Measurements from ENCODE around the gene ZCCHC7. TPM values are rescaled to one million over a fixed set of nuclear protein-coding genes. Genes with fewer than 3 reads are reported as not detected.
"Not testable (repeated sequence)": the region's sequence is repeated elsewhere in the genome, so short reads cannot be mapped to it uniquely, and the experiment has no call there.

The ZCCHC7 gene
- total RNA-seq, 1 donor from 2014 or later, result 20.3 TPM

DNA sequence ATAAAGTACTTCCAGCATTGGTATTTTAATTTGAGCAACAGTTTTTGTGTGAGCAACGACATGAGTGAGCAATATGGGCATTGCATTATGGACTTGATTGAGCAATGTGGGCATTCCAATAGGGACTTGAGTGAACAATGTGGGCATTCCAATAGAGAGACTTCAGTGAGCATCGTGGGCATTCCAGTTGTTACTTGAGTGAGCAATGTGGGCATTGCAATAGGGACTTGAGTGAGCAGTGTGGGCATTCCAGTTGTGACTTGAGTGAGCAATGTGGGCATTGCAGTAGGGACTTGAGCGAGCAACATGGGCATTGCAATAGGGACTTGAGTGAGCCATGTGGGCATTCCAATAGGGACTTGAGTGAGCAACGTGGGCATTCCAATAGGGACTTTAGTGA is 52.2 kb downstream of the ZCCHC7 start:
- intact Hi-C loops (cut with micrococcal nuclease), result no loop called here

DNA sequence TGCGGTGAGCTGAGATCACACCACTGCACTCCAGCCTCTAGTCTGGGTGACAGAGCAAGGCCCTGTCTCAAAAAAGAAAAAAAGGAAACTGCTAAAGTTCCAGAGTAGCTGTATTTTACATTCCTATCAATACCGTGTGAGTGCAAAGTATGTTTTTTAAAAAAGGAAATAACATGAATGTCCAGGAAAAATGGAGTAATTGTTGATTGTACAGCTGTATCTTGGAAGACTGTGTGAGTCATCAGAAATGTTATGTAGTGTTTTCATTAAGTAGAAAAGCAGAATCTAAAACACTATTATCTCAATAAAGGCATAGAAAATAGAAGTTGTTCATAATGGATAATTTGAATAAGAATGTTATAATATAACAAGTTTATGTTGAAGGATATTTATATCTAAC is 53.9 kb downstream of the ZCCHC7 start:
- intact Hi-C loops (cut with micrococcal nuclease), result no loop called here

DNA sequence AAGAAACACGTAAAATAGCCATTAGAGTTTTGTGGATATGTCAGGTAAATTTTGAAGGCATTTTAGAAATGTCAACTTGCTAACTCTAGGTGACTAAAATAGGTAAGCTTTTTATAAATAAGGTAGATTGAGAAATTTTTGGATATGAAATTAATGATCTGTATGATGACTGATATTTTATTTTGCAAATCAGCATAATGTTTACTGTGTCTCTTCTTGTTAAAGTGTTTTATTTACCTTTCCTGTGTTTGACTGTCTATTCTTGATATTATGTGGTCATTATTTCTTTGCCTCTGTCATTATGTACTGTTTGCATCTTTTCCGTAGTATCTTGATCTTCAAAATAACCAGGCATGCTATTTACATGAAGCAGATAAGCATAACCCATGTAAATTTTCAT is 58.4 kb downstream of the ZCCHC7 start:
- intact Hi-C loops (cut with micrococcal nuclease), result no loop called here

DNA sequence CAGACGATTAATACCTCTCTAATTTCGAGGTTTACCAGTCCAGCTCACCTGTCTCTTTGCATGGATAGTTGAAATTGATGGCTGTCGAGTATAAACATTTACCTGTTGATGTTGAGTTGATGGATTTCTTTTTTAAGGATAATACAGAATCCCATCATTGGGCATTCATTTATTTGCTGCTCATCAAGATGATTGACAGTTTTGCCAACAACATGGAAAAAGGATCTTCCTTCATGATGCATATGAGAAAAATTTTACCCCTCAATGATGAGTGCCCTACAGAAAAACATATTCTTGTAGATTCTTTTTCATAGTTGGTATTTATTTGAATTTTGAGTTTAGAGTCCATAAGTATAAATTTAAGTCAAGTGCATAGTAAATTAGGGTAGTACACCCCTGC is 59.2 kb downstream of the ZCCHC7 start:
- intact Hi-C loops (cut with micrococcal nuclease), result no loop called here

DNA sequence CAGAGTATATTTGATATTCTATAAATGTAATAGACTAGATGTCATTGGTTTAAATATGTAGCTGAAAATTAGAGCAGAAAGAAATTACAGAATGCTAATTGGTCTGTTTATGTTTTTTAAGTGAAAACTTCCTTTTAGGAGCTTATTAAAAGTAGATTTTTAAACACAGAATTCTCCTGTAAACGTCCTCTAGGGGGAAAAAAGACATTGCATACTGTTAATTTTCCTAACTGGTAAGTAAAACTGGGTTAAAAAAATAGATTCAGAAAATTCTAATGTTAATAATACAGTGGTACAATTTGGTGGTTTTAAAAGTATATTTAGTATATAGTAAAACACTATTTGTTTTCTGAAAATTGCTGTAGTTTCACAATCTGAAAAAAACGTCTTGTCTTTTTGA is 59.8 kb downstream of the ZCCHC7 start:
- intact Hi-C loops (cut with micrococcal nuclease), result no loop called here

DNA sequence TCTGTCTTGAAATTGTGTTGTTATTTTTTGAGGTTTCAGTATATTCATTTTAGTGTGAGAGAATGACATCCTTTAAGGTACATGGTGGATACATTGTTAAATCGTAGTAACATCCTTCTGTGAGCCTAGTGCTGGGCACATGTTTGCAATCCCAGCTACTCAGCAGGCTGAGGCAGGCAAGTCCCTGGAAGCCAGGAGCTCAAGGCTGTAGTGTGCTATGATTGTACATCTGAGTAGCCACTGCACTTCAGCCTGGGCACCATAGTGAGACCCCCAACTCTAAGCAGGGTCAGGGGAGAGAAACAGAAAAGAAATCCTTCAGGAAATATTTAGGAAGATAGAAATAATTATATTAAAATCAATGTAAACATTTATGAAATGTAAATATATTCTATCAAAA is 62.3 kb downstream of the ZCCHC7 start:
- intact Hi-C loops (cut with micrococcal nuclease), result no loop called here

DNA sequence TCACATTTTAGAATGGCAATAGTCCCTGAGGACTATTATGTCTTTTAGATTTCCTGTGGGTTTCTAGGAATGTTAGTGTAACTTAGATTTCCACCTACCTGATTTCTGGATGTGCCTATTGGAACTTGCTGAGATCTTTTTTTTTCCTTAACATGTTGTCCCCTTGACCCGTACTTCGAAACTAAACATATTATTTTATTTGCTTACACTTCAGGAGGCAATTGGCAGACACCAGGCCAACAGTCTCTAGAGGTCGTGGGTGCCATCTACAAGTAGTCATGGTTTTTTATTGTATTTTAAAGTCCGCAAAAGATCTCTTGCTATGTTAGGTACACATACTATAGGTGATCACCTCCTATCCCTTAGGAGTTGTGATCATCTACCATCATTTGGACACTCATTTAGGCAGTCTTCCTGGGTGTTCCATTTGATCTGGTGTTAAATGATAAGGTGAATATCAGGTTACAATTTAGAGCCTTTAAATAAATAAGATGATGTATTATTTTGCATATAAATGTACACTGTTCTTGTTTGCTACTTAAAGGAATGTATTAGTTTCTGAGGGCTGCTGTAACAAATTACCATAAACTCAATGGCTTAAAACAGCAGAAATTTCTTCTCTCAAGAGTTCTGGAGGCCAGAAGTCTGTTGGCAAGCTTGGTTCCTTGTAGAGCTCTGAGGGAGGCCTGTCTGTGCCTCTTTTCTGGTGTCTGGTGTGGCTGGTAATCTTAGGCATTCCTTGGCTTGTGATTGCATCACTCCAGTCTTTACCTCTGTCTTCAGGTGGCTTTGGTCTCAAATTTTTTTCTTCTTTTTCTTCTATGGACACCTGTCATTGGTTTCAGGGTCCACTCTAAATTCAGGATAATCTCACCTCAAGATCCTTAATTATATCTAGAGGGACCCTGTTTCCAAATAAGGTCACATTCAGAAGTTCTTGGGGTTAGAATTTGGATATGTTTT is 64.8 kb downstream of the ZCCHC7 start:
- intact Hi-C loops (cut with micrococcal nuclease), result loop anchor here (5.0 kb wide), 1 partner anchor 38 kb away; no protein-coding TSS in a partner anchor

DNA sequence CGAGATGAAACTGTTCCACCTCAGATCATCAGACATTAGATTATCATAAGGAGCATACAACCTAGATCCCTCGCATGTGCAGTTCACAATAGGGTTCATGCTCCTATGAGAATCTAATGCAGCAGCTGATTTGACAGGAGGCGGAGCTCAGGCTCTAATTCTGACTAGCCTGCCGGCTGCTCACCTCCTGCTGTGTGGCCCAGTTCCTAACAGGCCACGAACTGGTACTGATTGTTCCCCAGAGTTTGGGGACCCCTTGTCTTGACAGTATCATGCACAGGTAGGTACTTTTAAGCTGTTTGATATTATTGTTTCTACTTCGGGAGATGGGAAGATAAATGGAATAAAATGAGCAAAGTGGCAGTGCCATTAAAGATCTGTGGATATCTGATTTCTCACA is 66.9 kb downstream of the ZCCHC7 start:
- intact Hi-C loops (cut with micrococcal nuclease), result loop anchor here (2.0 to 5.0 kb wide), 2 partner anchors 14 to 40 kb away; no protein-coding TSS in a partner anchor

DNA sequence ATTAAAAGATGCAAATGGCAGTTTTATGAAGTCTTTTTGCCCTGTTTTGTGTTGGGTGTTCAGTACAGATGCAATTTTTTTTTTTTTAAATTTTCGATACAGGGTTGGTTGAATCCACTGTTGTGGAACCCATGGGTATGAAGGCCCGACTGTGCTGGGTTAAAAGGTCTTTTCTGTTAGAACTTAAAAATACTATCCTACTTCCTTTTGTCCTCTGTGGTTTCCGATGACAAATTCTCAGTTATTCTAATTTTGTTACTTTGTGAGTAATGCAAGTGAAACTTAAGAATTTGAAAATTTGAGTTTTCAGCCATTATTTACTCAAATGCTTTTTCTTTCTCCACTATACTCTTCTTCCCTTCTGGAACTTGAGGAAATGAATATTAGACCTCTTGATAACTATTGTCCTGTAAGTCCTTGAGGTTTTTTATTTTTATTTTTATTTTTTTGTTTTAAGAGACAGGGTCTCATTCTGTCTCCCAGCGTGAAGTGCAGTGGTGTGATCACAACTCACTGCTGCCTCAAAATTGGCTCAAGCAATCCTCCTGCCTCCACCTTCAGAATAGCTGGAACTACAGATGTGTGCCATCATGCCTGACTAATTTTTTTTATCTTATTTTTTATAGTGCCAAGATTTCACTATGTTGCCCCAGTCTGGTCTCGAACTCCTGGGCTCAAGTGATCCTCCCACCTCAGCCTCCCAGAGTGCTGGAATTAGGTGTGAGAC is 67.5 kb downstream of the ZCCHC7 start:
- intact Hi-C loops (cut with micrococcal nuclease), result loop anchor here (2.0 to 5.0 kb wide), 2 partner anchors 13 to 41 kb away; no protein-coding TSS in a partner anchor

DNA sequence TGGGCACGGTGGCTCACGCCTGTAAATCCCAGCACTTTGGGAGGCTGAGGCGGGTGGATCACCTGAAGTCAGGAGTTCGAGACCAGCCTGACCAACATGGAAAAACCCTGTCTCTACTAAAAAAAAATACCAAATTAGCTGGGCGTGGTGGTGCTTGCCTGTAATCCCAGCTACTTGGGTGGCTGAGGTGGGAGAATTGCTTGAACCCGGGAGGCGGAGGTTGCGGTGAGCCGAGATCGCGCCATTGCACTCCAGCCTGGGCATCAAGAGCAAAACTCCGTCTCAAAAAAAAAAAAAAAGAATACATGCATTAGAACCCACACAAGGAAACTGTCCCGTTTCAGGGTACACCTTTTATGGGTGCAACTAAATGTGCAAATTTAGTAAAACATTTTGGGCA is 70.4 kb downstream of the ZCCHC7 start:
- intact Hi-C loops (cut with micrococcal nuclease), result loop anchor here (10.0 kb wide), 1 partner anchor 104 kb away; no protein-coding TSS in a partner anchor

DNA sequence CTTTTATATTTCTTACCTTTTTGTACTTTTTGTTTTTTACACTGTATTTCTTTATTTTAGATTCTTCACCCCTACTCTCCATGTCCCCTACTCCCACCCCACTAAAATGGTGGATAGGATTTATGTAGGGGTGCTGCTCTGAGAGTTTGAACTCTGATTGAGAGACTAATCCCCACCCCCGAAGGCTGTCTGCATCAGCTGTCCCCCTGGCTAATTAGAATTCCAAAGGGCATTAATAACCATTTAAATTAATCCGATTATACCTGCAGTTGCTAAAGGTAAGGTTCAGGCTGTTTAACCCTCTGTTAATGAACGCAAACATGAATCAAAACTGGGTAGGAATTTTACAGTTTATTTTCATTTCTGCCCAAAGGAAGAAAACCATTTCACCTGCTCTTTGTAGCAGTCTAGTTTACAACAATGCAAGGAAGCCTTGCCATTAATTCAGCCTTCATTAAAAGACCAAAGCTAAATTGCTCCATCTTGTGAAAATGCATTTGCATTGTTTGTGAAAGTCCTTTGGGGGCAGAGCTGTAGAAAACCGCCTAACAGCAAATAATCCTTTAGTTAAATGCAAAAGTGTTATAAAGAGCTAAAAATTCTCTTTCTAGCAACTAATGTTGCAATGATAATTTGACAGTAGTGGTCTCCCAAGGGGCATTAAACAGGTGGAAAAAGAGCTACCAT is 71.2 kb downstream of the ZCCHC7 start:
- intact Hi-C loops (cut with micrococcal nuclease), result loop anchor here (10.0 kb wide), 1 partner anchor 103 kb away; no protein-coding TSS in a partner anchor

DNA sequence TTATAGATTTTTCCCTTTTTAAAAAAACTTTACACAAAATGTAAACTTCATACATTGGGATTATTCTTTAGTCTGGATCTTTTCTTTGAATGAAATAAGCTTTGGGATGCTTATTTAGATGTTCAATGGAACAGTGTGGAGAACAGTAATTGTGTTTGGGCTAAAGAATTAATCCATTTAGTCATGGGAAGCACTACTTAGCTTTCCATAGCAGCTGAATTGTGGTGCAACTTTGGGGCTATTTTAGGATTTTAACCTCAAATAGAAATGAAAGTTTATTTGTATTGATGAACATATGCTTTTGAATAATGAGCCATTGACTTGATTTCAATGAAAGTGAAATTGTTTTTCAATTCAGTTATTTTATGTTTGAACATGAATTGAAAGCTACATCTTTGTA is 72.4 kb downstream of the ZCCHC7 start:
- intact Hi-C loops (cut with micrococcal nuclease), result loop anchor here (10.0 kb wide), 1 partner anchor 102 kb away; no protein-coding TSS in a partner anchor

DNA sequence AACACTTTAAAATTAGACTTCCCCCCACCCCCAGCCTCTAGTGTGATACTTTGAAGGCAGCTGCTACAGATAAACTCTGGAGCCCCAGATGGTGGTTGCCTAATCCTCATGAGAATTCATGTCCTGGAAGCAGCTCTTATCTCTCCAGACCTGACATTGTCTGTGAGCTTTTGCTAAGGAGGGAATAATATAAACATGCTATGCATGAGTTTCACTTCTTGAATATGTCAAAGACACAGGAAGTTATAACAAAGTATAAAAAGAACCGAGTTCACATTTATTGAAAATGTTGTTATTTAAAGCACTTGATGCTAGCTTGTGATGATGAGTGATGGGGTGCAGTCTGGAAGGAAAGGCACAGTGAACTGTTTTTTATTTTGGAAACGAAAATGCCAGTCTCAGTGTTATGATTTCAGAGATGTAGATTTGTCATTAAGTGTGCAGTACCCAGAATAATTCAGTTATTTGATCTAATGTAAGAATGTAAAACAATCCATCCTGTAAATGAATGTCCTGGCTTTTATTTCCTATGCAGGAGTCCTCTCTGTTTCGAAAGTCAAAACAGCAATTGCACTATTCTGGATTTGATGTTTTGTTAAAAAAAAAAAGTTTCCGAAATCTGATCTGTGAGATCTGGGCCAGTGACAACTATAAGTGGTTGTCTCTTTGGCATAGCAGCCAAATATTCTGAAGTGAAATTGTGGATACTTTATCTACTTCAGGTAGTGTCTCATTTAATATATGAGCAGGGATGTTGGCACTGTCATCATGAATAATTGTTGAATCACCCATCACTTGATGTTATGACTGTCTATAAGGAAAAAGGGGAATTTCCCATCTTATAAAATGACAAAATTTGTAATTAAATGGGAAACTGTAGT is 77.0 kb downstream of the ZCCHC7 start:
- intact Hi-C loops (cut with micrococcal nuclease), result loop anchor here (10.0 kb wide), 1 partner anchor 97 kb away; no protein-coding TSS in a partner anchor

DNA sequence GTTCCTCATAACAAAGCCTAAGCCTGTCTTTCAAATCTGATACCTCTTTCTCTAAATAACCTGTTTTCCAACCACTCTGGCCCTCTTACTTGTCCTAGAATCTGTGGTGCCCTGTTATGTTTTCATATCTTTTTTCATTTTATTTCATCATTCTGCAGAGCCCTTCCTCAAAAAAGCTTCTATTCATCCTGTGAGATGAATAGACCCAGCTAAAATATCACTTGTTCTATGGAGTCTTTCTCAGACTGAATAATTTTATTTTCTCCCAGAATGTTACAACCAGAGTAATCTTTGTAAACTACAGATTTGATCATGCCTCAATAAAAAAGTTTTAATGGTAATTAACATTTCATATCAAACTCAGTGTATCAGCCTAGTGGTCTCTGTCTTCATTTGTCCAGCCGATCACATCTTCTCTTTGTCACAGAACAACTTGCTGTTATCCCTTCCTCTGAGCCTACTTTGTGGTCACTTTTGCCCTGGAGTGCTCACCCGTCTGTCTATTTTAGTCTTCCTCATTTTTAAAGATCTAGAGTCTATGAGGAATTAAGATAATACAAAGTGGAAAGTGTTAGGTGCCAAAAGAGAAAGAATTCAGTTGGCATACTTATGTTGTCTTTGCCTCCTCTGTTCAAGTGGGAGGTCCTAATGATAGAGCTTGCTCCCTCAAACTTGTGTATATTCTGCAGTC is 77.8 kb downstream of the ZCCHC7 start:
- intact Hi-C loops (cut with micrococcal nuclease), result loop anchor here (10.0 kb wide), 1 partner anchor 97 kb away; no protein-coding TSS in a partner anchor

DNA sequence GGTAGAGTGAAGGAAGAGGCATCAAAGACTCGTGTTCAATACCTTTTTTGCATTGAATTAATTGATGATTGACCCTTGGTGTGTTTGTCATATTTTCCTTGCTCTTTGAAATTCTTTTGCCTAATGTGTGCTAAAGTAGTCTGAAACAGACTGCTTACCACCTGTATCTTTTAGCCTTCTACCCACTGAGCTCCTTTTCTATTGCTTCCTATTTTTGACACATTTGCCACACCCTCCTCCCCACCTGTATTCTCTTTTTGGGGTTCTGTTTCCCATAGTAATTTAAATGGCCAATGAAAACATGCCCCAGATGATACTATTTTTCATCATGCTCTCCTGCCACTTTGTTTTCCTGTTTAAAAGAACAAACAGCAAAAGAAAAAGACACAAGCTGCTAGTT is 78.5 kb downstream of the ZCCHC7 start:
- intact Hi-C loops (cut with micrococcal nuclease), result loop anchor here (10.0 kb wide), 1 partner anchor 96 kb away; no protein-coding TSS in a partner anchor

DNA sequence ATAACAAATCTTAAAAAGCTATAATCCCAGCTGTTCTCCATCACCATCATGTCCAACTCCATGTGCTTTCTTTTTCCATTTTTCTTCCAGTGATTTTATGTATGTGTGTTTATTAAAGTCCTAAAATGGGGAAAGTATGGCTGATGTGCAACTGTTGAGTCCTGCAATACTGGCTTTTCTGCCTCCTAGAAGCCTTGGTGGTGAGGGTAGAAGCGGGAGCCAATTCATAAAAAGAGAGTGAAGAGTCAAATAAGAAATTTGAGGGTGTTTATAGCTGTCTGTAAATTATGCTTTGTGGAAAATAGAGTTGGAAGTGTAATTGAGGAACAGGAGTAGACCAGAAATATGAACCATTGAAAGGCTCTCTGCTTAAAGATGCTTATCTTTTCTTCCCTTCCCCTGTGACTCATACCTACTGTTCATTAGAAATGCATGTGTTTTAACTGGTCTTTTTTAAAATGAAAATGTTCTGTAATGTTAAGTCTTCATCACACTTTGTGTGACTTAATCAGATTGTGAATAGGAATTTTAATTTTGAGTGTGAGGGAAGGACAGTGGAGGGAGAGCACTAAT is 80.1 kb downstream of the ZCCHC7 start:
- intact Hi-C loops (cut with micrococcal nuclease), result loop anchor here (2.0 kb wide), 1 partner anchor 14 kb away; no protein-coding TSS in a partner anchor

DNA sequence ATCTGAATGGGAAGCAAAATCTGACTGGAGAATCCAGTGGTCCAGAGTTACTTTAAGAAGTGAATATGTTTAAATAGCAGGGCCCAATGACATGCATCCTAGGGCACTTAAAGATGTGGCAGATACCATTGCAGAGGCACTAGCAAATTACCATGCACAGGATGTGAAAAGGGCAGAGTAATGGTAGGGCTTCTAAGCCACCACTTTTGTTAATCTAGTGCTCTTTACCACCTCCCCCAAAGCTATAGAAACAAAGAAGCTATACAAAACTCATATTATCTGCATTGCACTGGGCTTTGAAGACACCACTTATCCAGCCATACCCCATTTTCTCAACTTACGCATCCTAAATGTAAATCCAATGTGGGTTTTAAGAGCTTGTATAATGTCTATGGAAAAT is 81.2 kb downstream of the ZCCHC7 start:
- intact Hi-C loops (cut with micrococcal nuclease), result loop anchor here (2.0 kb wide), 1 partner anchor 15 kb away; no protein-coding TSS in a partner anchor

DNA sequence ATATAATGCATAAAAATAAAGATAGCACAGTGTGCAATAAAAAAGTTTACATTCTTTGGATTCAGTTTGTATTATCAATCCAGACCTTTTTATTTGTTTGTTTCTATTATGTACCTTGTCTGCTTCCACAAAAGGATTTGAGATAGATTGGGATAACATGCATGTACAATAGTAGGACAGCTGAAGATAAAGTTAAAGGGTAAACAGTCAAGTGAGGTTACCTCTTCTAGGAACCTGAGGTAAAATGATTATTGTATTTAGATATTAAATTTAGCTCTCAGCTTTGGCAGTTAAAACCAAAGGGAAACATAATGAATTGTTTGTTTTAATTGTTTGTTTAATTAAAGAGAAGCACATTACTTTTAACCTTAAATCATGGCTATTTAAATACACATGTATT is 81.7 kb downstream of the ZCCHC7 start:
- intact Hi-C loops (cut with micrococcal nuclease), result no loop called here

DNA sequence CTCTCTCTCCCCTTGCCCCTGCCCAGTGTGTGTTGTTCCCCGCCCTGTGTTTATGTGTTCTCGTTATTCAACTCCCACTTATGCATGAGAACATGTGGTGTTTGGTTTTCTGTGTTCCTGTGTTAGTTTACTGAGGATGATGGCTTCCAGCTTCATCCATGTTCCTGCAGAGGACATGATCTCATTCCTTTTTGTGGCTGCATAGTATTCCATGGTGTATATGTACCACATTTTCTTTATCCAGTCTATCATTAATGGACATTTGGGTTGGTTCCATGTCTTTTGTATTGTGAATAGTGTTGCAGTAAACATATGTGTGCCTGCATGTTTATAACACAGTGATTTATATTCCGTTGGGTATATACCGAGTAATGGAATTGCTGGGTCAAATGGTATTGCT is 83.1 kb downstream of the ZCCHC7 start:
- intact Hi-C loops (cut with micrococcal nuclease), result not testable (repeated sequence)
